Left lung (tissue), 10 donors: ENCODE results near the gene GARRE1. TPM values are rescaled to one million over a fixed set of nuclear protein-coding genes. Genes with fewer than 3 reads are reported as not detected.

Experiments
- ATAC-seq: fragments of 200-7000 bp; cut with Tn5 transposase; one replicate; pipeline ENCODE4 v1.9.1; 2020; ENCODE audit warnings: moderate library complexity
- DNase-seq, 4 donors: peaks; one replicate each; pipeline ENCODE4 v3.0.0-alpha.2; 2013 to 2020
- H3K27ac ChIP-seq, 2 donors: fragments of 200-600 bp; sonication (generic) in 1 of 2; one replicate each; pipeline versions ENCODE4 v1.5.0 to v1.8.0; 2020 to 2021
- H3K27me3 ChIP-seq, 2 donors: fragments of 200-600 bp; sonication (generic) in 1 of 2; one replicate each; pipeline versions ENCODE4 v1.5.0 to v1.8.0; 2020 to 2021
- H3K36me3 ChIP-seq, 2 donors: fragments of 200-600 bp; sonication (generic) in 1 of 2; one replicate each; pipeline versions ENCODE4 v1.5.0 to v1.8.0; 2020 to 2021
- H3K4me1 ChIP-seq, 2 donors: fragments of 200-600 bp; one replicate each; pipeline ENCODE4 v1.8.0; 2021
- H3K4me3 ChIP-seq, 2 donors: fragments of 200-600 bp; sonication (generic) in 1 of 2; one replicate each; pipeline versions ENCODE4 v1.5.0 to v1.8.0; 2020 to 2021; ENCODE audit warnings: mild to moderate bottlenecking in 1 of 2
- H3K9me3 ChIP-seq, 2 donors: fragments of 200-600 bp; sonication (generic) in 1 of 2; one replicate each; pipeline versions ENCODE4 v1.5.0 to v1.8.0; 2020 to 2021
- CTCF ChIP-seq, 2 donors: fragments of 200-600 bp; sonication (generic) in 1 of 2; IDR thresholded peaks; one replicate each; pipeline versions ENCODE4 v1.5.0 to v1.8.0; 2021; ENCODE audit warnings: antibody characterized with exemption in 2 of 2
- intact Hi-C, 2 donors: fragments of 100-400 bp; cut with DNase I; formaldehyde crosslinking; loops; one replicate each; pipeline versions ENCODE4 v1.11.2 to v1.14.2; 2022
- polyA plus RNA-seq, 6 donors: library from polyadenylated mRNA; unstranded; fragments of 120-200 nt; gene quantifications; one replicate each; pipeline ENCODE4 v1.2.1, GENCODE V29; 2013; ENCODE audit not compliant: insufficient read length in 6 of 6
- total RNA-seq, 2 donors: library from RNA; stranded (reverse); fragmentation: NEBNext Ultra II Directional; extraction: Animal tissue kit (Norgen Biotek cat#: 25700); gene quantifications; one replicate each; pipeline ENCODE4 v1.2.1, GENCODE V29; 2021
- donor health status: DM: no; HTN: yes; CAD: no.
- donor health status: DM: no; HTN: no; CAD: no.

The GARRE1 gene
- total and polyA plus RNA-seq, 8 donors = 26.2 to 45.2 (median 36.4) TPM

DNA sequence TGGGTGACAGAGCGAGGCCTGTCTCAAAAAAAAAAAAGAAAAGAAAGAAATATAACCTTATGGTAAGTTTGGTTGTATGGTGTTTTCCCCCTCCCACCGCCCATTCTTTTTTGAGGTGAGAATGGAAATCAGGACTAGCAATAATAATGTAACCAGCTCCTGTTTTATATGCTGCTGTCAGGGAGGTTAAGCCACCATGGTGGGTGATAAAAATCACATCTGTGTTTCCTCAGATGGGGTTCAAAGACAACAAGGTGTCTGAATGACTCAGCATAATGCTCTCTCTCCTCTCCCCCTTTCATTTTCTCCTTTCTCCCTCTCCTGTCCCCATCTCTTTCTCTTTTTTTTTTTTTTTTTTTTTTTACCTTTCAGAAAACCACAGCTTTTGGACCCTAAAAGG, 28.3 kb upstream of the GARRE1 start:
- Histone ChIP-seq H3K4me1 (peaks cover 0 to 3% of the 10 kb centered on the region in 2 donors), H3K27ac (no peak overlapping the region), H3K36me3 (peaks cover 4 to 96% of the 10 kb centered on the region in 2 donors), H3K4me3 (no peak overlapping the region), H3K27me3 (no peaks in the 10 kb centered on the region), H3K9me3 (no peaks in the 10 kb centered on the region)
- ATAC-seq (no peak), DNase-seq (no peak)
- no peak for TF ChIP-seq CTCF (IDR thresholded peaks at IDR 0.05)
- intact Hi-C loops = no loop called here

DNA sequence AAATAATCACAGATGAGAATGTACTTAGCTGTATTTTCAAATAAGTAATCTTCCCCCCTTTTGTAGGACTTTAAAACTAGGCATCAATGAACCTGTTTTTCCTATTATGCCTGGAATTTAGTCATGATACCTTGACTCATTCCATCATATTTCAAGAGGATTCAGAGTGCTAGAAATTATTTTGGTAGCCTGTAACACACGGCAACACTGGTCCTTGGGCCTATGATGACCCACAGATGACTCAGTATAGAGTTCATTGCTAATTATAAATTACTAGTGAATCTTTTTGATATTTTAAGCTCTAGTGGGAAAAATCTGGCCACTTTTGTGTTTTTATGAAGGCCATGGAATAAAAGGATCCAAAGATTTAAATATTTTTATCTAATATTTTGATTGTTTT, 26.0 kb upstream of the GARRE1 start:
- no peaks in the 10 kb centered on the region for H3K27me3 ChIP-seq
- no peak overlapping the region for H3K4me3 ChIP-seq
- TF ChIP-seq CTCF (IDR thresholded peaks at IDR 0.05) = no peak
- no peak overlapping the region for H3K27ac ChIP-seq
- H3K9me3 ChIP-seq = no peaks in the 10 kb centered on the region
- DNase-seq (no peak), ATAC-seq (no peak)
- H3K36me3 ChIP-seq = peaks cover 0 to 77% of the 10 kb centered on the region in 2 donors
- H3K4me1 ChIP-seq = peaks cover 13 to 21% of the 10 kb centered on the region in 2 donors
- intact Hi-C loops = no loop called here

- intact Hi-C loops = no loop called here
- TF ChIP-seq CTCF (IDR thresholded peaks at IDR 0.05) = no peak
- Histone ChIP-seq H3K4me1 (peaks cover 14 to 23% of the 10 kb centered on the region in 2 donors), H3K4me3 (no peak overlapping the region), H3K36me3 (peaks cover 0 to 73% of the 10 kb centered on the region in 2 donors), H3K27me3 (no peaks in the 10 kb centered on the region), H3K27ac (no peak overlapping the region), H3K9me3 (no peaks in the 10 kb centered on the region)
- ATAC-seq (no peak), DNase-seq (no peak)
These were observed 25.6 kb upstream of the GARRE1 start for GRCh38 chr19:34228762-34229161.

DNA sequence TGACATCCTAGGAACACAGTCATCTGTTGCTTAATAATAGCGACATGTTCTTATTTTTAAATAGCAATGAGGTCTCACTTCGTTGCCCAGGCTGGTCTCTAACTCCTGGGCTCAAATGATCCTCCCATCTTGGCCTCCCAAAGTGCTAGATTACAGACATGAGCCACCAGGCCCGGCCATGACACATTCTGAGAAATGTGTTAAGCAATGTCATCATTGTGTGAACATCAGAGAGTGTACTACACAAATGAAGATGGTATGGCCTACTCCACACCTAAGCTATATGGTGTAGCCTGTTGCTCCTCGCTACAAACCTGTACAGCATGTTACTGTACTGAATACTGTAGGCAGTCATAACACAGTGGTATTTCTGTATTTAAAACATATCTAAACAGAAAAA, 24.6 kb upstream of the GARRE1 start:
- ATAC-seq = no peak
- TF ChIP-seq CTCF (IDR thresholded peaks at IDR 0.05) = no peak
- H3K27ac ChIP-seq = no peak overlapping the region
- DNase-seq = no peak
- H3K27me3 ChIP-seq = no peaks in the 10 kb centered on the region
- no peak overlapping the region for H3K4me3 ChIP-seq
- peaks cover 14 to 23% of the 10 kb centered on the region in 2 donors for H3K4me1 ChIP-seq
- intact Hi-C loops = no loop called here
- no peaks in the 10 kb centered on the region for H3K9me3 ChIP-seq
- H3K36me3 ChIP-seq = peaks cover 0 to 63% of the 10 kb centered on the region in 2 donors

GRCh38 chr19:34230820-34231219, 23.5 kb upstream of the GARRE1 start:
- Histone ChIP-seq H3K27ac (no peak overlapping the region), H3K36me3 (peaks cover 0 to 52% of the 10 kb centered on the region in 2 donors), H3K4me3 (no peak overlapping the region), H3K27me3 (no peaks in the 10 kb centered on the region), H3K4me1 (peaks cover 14 to 20% of the 10 kb centered on the region in 2 donors), H3K9me3 (no peaks in the 10 kb centered on the region)
- DNase-seq = no peak
- intact Hi-C loops = no loop called here
- ATAC-seq = no peak
- TF ChIP-seq CTCF (IDR thresholded peaks at IDR 0.05) = no peak
